Effector memory CD4-positive, alpha-beta T cell (primary cell): Measurements from ENCODE around the gene NDUFAB1.
"Not testable (repeated sequence)": the region's sequence is repeated elsewhere in the genome, so short reads cannot be mapped to it uniquely, and the experiment has no call there.

Experiments
- DNase-seq, 3 donors: peaks; one replicate each; pipeline ENCODE4 v3.0.0-alpha.2; 2020
- H3K27ac ChIP-seq: 2 replicates; pipeline ENCODE4 v1.7.0; 2013; ENCODE audit warnings: mild to moderate bottlenecking, low read length, moderate library complexity; ENCODE audit not compliant: insufficient read depth, poor library complexity, severe bottlenecking
- H3K27me3 ChIP-seq: replicated peaks from 2 replicates; pipeline ENCODE4 v1.7.0; 2013; ENCODE audit warnings: mild to moderate bottlenecking, low read length; ENCODE audit not compliant: insufficient read depth, control insufficient read depth, poor library complexity, severe bottlenecking
- H3K36me3 ChIP-seq: 2 replicates; pipeline ENCODE4 v1.7.0; 2013; ENCODE audit warnings: mild to moderate bottlenecking, low read length, moderate library complexity; ENCODE audit not compliant: control insufficient read depth, insufficient read depth
- H3K4me1 ChIP-seq: 2 replicates; pipeline ENCODE4 v1.7.0; 2013; ENCODE audit warnings: low read length, mild to moderate bottlenecking; ENCODE audit not compliant: control insufficient read depth, insufficient read depth, poor library complexity, severe bottlenecking
- H3K4me3 ChIP-seq: 2 replicates; pipeline ENCODE4 v1.7.0; 2013; ENCODE audit warnings: low read length, low read depth, mild to moderate bottlenecking; ENCODE audit not compliant: insufficient read depth, poor library complexity, severe bottlenecking
- H3K9me3 ChIP-seq: 2 replicates; pipeline ENCODE4 v1.7.0; 2013; ENCODE audit warnings: mild to moderate bottlenecking, low read length, moderate library complexity; ENCODE audit not compliant: control insufficient read depth

Gene NDUFAB1

GRCh38 chr16:23587726-23588125, 8.4 kb downstream of the NDUFAB1 start:
- H3K9me3 ChIP-seq, result no peaks in the 10 kb centered on the region
- H3K4me1 ChIP-seq, result no peaks in the 10 kb centered on the region
- no peak overlapping the region for H3K27ac ChIP-seq
- H3K36me3 ChIP-seq, result peaks cover 74% of the 10 kb centered on the region
- no peak for DNase-seq
- H3K4me3 ChIP-seq, result no peak overlapping the region
- no peaks in the 10 kb centered on the region for H3K27me3 ChIP-seq

DNA sequence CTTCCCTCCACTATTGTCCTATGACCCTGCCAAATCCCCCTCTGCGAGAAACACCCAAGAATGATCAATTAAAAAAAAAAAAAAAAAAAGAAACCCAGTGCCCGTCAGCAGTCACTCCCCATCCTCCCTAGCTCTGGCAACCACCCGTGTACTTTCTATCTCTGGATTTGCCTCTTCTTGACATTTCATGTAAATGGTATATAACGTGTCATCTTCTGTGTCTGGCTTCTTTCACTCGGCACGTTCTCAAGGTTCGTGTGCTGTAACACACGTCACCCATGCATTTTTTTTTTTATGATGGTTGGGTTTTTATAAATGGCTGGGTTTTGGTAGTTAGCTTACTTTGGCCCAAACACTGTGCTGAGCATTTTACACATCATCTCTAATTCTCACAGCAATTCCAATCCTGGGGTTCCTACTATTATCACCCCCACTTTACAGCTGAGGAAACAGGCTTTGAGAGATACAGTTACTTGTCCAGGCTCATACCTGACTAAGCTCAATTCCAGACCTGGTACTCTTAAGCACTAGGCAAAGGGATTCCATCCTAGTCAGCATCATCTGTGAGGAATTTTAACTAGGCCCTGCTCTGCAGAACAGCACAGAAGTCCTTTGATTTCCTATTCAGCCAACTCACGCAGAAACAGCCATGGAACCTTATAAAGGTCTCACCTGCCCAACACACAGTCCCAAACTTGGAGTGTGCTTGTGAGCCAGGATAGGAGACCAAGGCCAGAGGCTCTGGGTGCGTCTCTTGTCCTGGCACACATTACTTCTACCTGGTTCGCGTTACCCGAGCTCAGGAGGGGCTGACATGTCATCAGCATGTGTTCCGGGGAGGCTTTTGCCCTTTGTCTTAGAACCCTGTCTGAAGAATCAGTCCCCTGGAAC, 11.7 kb downstream of the NDUFAB1 start:
- H3K36me3 ChIP-seq, result peaks cover 61% of the 10 kb centered on the region
- H3K27ac ChIP-seq, result no peak overlapping the region
- no peak for DNase-seq
- H3K9me3 ChIP-seq, result no peaks in the 10 kb centered on the region
- H3K4me3 ChIP-seq, result no peak overlapping the region
- no peaks in the 10 kb centered on the region for H3K4me1 ChIP-seq
- H3K27me3 ChIP-seq, result no peaks in the 10 kb centered on the region

DNA sequence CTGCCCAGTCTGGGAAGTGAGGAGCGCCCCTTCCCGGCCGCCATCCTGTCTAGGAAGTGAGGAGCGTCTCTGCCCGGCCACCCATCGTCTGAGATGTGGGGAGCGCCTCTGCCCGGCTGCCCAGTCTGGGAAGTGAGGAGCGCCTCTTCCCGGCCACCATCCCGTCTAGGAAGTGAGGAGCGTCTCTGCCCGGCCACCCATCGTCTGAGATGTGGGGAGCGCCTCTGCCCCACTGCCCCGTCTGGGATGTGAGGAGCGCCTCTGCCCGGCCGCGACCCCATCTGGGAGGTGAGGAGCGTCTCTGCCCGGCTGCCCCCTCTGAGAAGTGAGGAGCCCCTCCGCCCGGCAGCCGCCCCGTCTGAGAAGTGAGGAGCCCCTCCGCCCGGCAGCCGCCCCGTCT, 12.8 kb downstream of the NDUFAB1 start:
- not testable (repeated sequence) for H3K27me3 ChIP-seq, DNase-seq, H3K4me3 ChIP-seq, H3K9me3 ChIP-seq, H3K27ac ChIP-seq, H3K4me1 ChIP-seq
- peaks cover 66% of the 10 kb centered on the region for H3K36me3 ChIP-seq

DNA sequence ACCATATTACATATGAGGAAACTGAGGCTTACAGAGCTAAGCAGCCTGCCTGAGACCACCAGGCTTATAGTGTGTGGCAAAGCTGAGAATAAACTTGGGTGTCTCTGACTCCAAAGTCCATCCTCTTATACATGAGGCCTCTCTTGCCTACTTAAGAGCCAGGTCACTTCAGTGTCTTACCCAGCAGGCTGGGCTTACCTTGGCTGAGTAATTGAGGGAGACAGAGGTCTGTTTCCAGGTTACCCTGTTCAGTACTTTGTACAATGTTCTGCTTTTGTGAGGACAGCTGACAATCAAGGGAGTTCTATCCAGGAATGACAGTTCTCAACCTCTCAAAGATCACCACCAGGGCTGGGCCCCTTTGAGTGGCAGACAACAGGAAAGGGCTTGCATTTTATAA, 14.4 kb downstream of the NDUFAB1 start:
- DNase-seq, result no peak
- Histone ChIP-seq H3K4me3 (no peak overlapping the region), H3K9me3 (no peaks in the 10 kb centered on the region), H3K27me3 (no peaks in the 10 kb centered on the region), H3K4me1 (no peaks in the 10 kb centered on the region), H3K36me3 (peaks cover 51% of the 10 kb centered on the region), H3K27ac (no peak overlapping the region)

- Histone ChIP-seq H3K4me1 (no peaks in the 10 kb centered on the region), H3K4me3 (no peak overlapping the region), H3K27ac (no peak overlapping the region), H3K9me3 (no peaks in the 10 kb centered on the region), H3K27me3 (no peaks in the 10 kb centered on the region), H3K36me3 (peaks cover 41% of the 10 kb centered on the region)
- DNase-seq, result no peak
These were observed 15.7 kb downstream of the NDUFAB1 start for GRCh38 chr16:23580391-23580790.

GRCh38 chr16:23579371-23579770, 16.7 kb downstream of the NDUFAB1 start:
- H3K4me1 ChIP-seq, result no peaks in the 10 kb centered on the region
- DNase-seq, result no peak
- no peak overlapping the region for H3K27ac ChIP-seq
- peaks cover 30% of the 10 kb centered on the region for H3K36me3 ChIP-seq
- H3K4me3 ChIP-seq, result no peak overlapping the region
- H3K27me3 ChIP-seq, result no peaks in the 10 kb centered on the region
- no peaks in the 10 kb centered on the region for H3K9me3 ChIP-seq

DNA sequence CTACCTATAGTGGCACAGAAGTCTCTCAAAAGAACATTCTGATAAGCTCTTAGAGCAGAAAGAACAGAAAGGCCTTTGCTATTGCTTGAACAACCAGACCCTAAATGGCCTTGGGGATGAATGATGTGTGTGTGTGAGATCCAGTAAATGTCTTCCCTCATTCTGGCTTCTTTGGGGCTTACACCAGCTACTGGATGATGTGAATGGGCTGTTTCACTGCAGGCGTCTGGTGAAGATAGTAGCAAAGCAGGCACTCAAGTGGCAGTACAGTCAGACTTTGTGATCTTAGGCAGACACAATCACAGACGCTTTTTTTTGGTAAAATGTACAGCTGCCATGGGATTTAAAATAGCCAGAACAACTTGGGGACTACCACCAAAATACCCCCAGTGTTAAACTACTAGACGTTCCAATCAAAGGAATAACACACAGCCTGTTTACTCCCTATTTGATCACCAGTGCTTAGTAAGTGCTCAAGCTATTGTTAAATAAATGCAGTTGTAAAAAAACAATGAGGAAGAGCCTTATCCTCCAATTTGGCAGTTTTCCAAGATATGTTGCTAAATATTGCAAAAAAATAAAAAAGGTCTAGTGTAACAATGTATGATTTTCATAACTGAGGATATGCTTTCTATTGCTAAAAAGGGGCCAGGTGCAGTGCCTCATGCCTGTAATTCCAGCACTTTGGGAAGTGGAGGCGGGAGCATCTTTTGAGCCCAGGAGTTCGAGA, 17.9 kb downstream of the NDUFAB1 start:
- no peak for DNase-seq
- Histone ChIP-seq H3K4me3 (no peak overlapping the region), H3K36me3 (peaks cover 37% of the 10 kb centered on the region), H3K4me1 (no peaks in the 10 kb centered on the region), H3K9me3 (no peaks in the 10 kb centered on the region), H3K27ac (no peak overlapping the region), H3K27me3 (no peaks in the 10 kb centered on the region)

DNA sequence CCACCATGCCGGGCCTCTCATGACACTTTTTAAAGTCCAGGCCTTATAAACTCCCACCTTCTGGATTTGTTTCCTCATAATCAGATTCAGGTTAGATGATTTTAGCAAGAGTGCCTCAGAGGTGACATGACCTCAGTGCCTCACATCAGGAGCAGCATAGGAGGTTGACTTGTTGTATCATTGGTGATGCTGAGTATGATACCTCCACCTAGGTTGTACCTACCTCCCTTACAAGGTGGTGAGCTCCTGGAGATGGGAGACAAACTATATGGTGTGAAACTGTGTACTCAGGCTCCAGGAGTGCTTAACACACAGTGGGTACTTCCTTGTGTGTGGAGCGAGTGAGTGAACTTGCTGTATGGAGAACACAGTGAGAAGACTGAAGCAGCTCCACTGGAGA, 18.6 kb downstream of the NDUFAB1 start:
- no peak overlapping the region for H3K27ac ChIP-seq
- H3K4me3 ChIP-seq, result no peak overlapping the region
- H3K9me3 ChIP-seq, result no peaks in the 10 kb centered on the region
- H3K4me1 ChIP-seq, result no peaks in the 10 kb centered on the region
- DNase-seq, result no peak
- peaks cover 44% of the 10 kb centered on the region for H3K36me3 ChIP-seq
- no peaks in the 10 kb centered on the region for H3K27me3 ChIP-seq

GRCh38 chr16:23575834-23576233, 20.3 kb downstream of the NDUFAB1 start:
- Histone ChIP-seq H3K4me3 (no peak overlapping the region), H3K27ac (no peak overlapping the region), H3K4me1 (no peaks in the 10 kb centered on the region), H3K9me3 (no peaks in the 10 kb centered on the region), H3K36me3 (peaks cover 45% of the 10 kb centered on the region), H3K27me3 (no peaks in the 10 kb centered on the region)
- no peak for DNase-seq

DNA sequence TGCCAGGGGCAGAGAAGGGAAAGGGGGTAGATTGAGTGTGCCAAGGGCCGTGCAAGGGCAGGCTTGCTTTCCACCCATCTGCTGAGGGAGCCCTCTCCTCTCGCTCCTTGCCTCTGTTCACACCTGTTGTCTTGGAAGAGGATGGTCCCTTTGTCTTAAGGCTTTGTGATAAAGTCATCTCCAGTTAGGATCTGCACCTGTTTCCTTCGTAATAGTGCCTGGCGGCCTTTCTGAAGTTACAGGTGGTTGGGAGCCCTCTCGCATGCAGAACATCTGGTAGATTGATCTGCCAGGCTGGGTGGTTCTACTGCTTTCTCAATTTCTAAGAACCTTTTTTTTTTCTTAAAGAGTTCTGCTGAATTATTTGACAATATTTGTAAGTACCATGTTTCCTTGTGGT, 22.3 kb downstream of the NDUFAB1 start:
- H3K36me3 ChIP-seq, result peaks cover 43% of the 10 kb centered on the region
- no peak for DNase-seq

More for the DNA sequence above, 22.3 kb downstream of the NDUFAB1 start:
- Histone ChIP-seq H3K27ac (no peak overlapping the region), H3K9me3 (no peaks in the 10 kb centered on the region), H3K4me1 (no peaks in the 10 kb centered on the region), H3K27me3 (no peaks in the 10 kb centered on the region), H3K4me3 (no peak overlapping the region)
